ENCODE results near the gene PKNOX2.
A peak's percentile ranks its signal among the peaks of the same experiment; 100 is the strongest.

Gene PKNOX2

DNA sequence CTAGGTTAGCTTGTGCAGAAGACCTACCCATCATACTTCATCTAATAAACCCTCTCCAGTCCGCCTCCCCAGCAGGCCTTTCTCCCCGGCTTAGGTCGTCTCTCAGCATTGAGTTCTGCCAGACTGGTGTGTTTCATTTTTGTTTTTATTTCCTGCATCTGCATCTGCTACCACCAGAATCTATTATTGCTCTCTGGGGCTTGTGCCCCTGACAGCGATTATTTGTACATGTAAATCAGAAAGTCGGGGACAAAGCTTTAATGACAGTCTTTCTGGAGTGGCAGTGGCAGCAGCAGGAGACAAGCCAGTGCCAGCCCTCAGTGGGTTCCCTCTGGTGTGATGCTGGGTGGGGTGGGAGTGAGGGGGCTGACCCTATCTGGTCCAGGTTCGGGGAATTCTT is 127.5 kb downstream of the PKNOX2 start:
- TF ChIP-seq CTCF (IDR thresholded peaks at IDR 0.05; ENCODE audit: low read length, missing control alignments): no peak
- no peak for DNase-seq (ENCODE audit: low read depth)
- H3K4me3 ChIP-seq (replicated peaks; ENCODE audit: low read depth, low read length): no peak overlapping the region

- no peak for TF ChIP-seq CTCF (IDR thresholded peaks at IDR 0.05; ENCODE audit: low read length, missing control alignments)
- DNase-seq (ENCODE audit: low read depth): no peak
- H3K4me3 ChIP-seq (replicated peaks; ENCODE audit: low read depth, low read length): no peak overlapping the region
Observed at GRCh38 chr11:125293596-125293995, 129.0 kb downstream of the PKNOX2 start.

DNA sequence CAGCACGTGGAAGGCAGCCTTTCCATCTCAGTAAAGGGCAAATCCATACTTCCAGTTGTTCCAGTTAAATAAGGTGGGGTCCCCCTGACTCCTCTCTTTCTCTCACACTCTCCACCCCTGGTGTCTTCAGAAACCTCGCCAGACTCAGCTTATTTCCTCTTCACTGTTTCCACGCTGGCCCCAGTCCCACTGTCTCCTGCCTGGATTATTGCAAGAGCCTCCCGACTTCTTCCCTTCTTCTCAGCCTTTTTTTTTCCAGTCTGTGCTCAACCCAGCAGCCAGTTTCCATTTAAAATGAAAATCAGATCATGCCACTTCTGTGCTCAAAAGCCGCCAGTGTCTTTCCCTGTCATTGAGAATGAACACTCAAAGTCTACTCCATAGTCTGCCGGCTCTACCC is 131.4 kb downstream of the PKNOX2 start:
- no peak for DNase-seq (ENCODE audit: low read depth)
- no peak for TF ChIP-seq CTCF (IDR thresholded peaks at IDR 0.05; ENCODE audit: low read length, missing control alignments)
- no peak overlapping the region for H3K4me3 ChIP-seq (replicated peaks; ENCODE audit: low read depth, low read length)

DNA sequence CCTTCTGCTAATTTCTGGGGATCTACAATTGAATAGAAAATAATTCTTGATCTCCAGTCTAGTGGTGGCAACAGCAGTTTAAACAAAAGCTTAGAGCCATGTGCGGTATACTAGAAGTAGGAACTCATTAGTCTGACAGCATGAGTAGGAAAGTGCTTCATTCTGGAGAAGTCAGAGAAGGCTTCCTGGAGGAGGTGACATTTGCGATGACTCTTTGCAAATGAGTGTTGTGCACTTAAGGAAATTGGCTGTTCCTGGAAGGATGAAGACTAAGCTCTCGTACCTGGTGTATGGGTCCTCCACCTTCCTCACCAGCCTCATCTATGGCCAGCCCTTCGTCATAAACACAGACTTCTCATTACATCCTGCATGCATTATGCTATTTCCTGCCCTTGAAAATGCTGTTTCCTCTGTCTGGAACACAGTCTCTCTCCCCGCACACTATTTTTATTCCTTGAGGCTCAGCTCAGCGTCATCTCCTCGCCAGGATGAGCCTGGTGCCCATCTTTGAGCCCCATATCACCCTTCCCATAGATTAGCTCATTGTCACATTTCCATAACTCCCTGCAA is 132.9 kb downstream of the PKNOX2 start:
- TF ChIP-seq CTCF (IDR thresholded peaks at IDR 0.05; ENCODE audit: low read length, missing control alignments): no peak
- DNase-seq (ENCODE audit: low read depth): no peak
- no peak overlapping the region for H3K4me3 ChIP-seq (replicated peaks; ENCODE audit: low read depth, low read length)

- no peak overlapping the region for H3K4me3 ChIP-seq (replicated peaks; ENCODE audit: low read depth, low read length)
Observed at GRCh38 chr11:125299061-125299615, 134.6 kb downstream of the PKNOX2 start.

GRCh38 chr11:125299821-125300220 is 135.3 kb downstream of the PKNOX2 start:
- TF ChIP-seq CTCF (IDR thresholded peaks at IDR 0.05; ENCODE audit: low read length, missing control alignments): no peak
- DNase-seq (ENCODE audit: low read depth): no peak
- no peak overlapping the region for H3K4me3 ChIP-seq (replicated peaks; ENCODE audit: low read depth, low read length)

More at GRCh38 chr11:125299061-125299615, 134.6 kb downstream of the PKNOX2 start:
- DNase-seq (ENCODE audit: low read depth): no peak
- TF ChIP-seq CTCF (IDR thresholded peaks at IDR 0.05; ENCODE audit: low read length, missing control alignments): no peak

GRCh38 chr11:125300791-125301218 is 136.3 kb downstream of the PKNOX2 start:
- H3K4me3 ChIP-seq (replicated peaks; ENCODE audit: low read depth, low read length): no peak overlapping the region
- TF ChIP-seq CTCF (IDR thresholded peaks at IDR 0.05; ENCODE audit: low read length, missing control alignments): no peak
- peak; percentile 89 for DNase-seq (ENCODE audit: low read depth)

All from fibroblast of pulmonary artery (primary cell).